ENCODE data around the gene LIG3. TPM values are rescaled to one million over a fixed set of nuclear protein-coding genes. Genes with fewer than 3 reads are reported as not detected.
A peak's percentile ranks its signal among the peaks of the same experiment; 100 is the strongest.

Gene LIG3
- total and polyA plus RNA-seq, 2 of the 13 experiments (the other 11 are each of a cell fraction or from before 2014, with no cell fraction given) = 34.4 to 36.2 TPM

GRCh38 chr17:34980353-34980680, at the start of gene LIG3 (continued):
- TF ChIP-seq ZNF142 (CRISPR knock-in tag; IDR thresholded peaks at IDR 0.05) (no peak), ZNF280D (CRISPR knock-in tag; IDR thresholded peaks at IDR 0.05) (no peak), THAP11 (CRISPR knock-in tag; IDR thresholded peaks at IDR 0.05) (peak; percentile 67), HMGA1 (CRISPR knock-in tag; conservative IDR thresholded peaks at IDR 0.05) (no peak), ZNF768 (CRISPR knock-in tag; IDR thresholded peaks at IDR 0.05) (no peak), ZNF773 (CRISPR knock-in tag; IDR thresholded peaks at IDR 0.05; ENCODE audit: borderline replicate concordance) (0 out of 2 replicates have a peak, but pooled peaks have one; percentile 24), ZBTB1 (CRISPR knock-in tag; IDR thresholded peaks at IDR 0.05; ENCODE audit: borderline replicate concordance) (no peak), IRF1 (CRISPR knock-in tag; IDR thresholded peaks at IDR 0.05; ENCODE audit: low read depth) (no peak), BHLHE40 (IDR thresholded peaks at IDR 0.05; ENCODE audit: low read length) (peak; percentile 62; the same call in 1 of the 2 replicates), ZNF691 (CRISPR knock-in tag; IDR thresholded peaks at IDR 0.05; ENCODE audit: borderline replicate concordance, low read depth) (no peak), GLI4 (CRISPR knock-in tag; IDR thresholded peaks at IDR 0.05; ENCODE audit: borderline replicate concordance) (no peak), AGO2 (optimal IDR thresholded peaks at IDR 0.05; ENCODE audit: low read depth, low read length) (no peak), SAP130 (CRISPR knock-in tag; IDR thresholded peaks at IDR 0.05; ENCODE audit: low read depth) (peak; percentile 98), JUNB (CRISPR knock-in tag; IDR thresholded peaks at IDR 0.05; ENCODE audit: borderline replicate concordance) (no peak), POLR2AphosphoS2 (IDR thresholded peaks at IDR 0.05; ENCODE audit: low read depth, low read length) (no peak), KAT7 (CRISPR knock-in tag; IDR thresholded peaks at IDR 0.05; ENCODE audit: borderline replicate concordance) (no peak), WIZ (CRISPR knock-in tag; IDR thresholded peaks at IDR 0.05) (no peak), MIER3 (CRISPR knock-in tag; IDR thresholded peaks at IDR 0.05; ENCODE audit: borderline replicate concordance) (peak; percentile 33; the same call in 1 of the 2 replicates), GPBP1L1 (CRISPR knock-in tag; IDR thresholded peaks at IDR 0.05) (no peak), PITX1 (CRISPR knock-in tag; IDR thresholded peaks at IDR 0.05) (peak; percentile 60; the same call in 1 of the 2 replicates)

All from HepG2 (cell line).